HUES6 (cell line): ENCODE measurements around the gene KHDC3L.
"Not testable (repeated sequence)": the region's sequence is repeated elsewhere in the genome, so short reads cannot be mapped to it uniquely, and the experiment has no call there.

ENCODE experiments used
- H3K27ac ChIP-seq: 2 replicates; pipeline ENCODE4 v1.7.0; 2013; ENCODE audit warnings: low read depth, mild to moderate bottlenecking, low read length, inconsistent platforms
- H3K27me3 ChIP-seq: 2 replicates; pipeline ENCODE4 v1.6.1; 2013; ENCODE audit warnings: low read length; ENCODE audit not compliant: control insufficient read depth, insufficient read depth
- H3K36me3 ChIP-seq: 2 replicates; pipeline ENCODE4 v1.6.1; 2013; ENCODE audit warnings: low read length; ENCODE audit not compliant: control insufficient read depth, insufficient read depth
- H3K4me1 ChIP-seq: 2 replicates; pipeline ENCODE4 v1.6.1; 2013; ENCODE audit warnings: low read length; ENCODE audit not compliant: control insufficient read depth, insufficient read depth
- H3K4me3 ChIP-seq: 2 replicates; pipeline ENCODE4 v1.5.1; 2013; ENCODE audit warnings: low read depth, low read length
- H3K9ac ChIP-seq: one replicate; pipeline ENCODE4 v1.6.1; 2013; ENCODE audit warnings: mild to moderate bottlenecking, low read length
- H3K9me3 ChIP-seq: 2 replicates; pipeline ENCODE4 v1.6.1; 2013; ENCODE audit warnings: low read depth, low read length; ENCODE audit not compliant: control insufficient read depth, insufficient read depth

Gene KHDC3L

GRCh38 chr6:73392188-73392587 lies 29.7 kb downstream of the KHDC3L start:
- not testable (repeated sequence) for H3K9me3 ChIP-seq, H3K9ac ChIP-seq, H3K4me3 ChIP-seq, H3K36me3 ChIP-seq, H3K27ac ChIP-seq, H3K27me3 ChIP-seq, H3K4me1 ChIP-seq

GRCh38 chr6:73393278-73393677 lies 30.8 kb downstream of the KHDC3L start:
- Histone ChIP-seq H3K27ac (no peak overlapping the region), H3K9ac (no peak overlapping the region), H3K36me3 (no peaks in the 10 kb centered on the region), H3K4me3 (no peak overlapping the region), H3K27me3 (no peaks in the 10 kb centered on the region), H3K4me1 (peaks cover 3% of the 10 kb centered on the region; the same call in 1 of the 2 replicates), H3K9me3 (no peaks in the 10 kb centered on the region)

GRCh38 chr6:73394577-73395354 lies 32.3 kb downstream of the KHDC3L start, which contains the start of gene DDX43:
TSS of gene DDX43 (plus strand) at chr6:73394828. CDS start at chr6:73394906, 78 bp downstream.
- no peak within 1 kb of the TSS for H3K4me3 ChIP-seq
- no peaks in the 10 kb centered on the region for H3K36me3 ChIP-seq

GRCh38 chr6:73395875-73396274 lies 33.4 kb downstream of the KHDC3L start:
- no peaks in the 10 kb centered on the region for H3K27me3 ChIP-seq
- no peak overlapping the region for H3K9ac ChIP-seq
- H3K4me3 ChIP-seq, result no peak overlapping the region
- H3K36me3 ChIP-seq, result no peaks in the 10 kb centered on the region
- no peak overlapping the region for H3K27ac ChIP-seq
- no peaks in the 10 kb centered on the region for H3K9me3 ChIP-seq
- H3K4me1 ChIP-seq, result no peaks in the 10 kb centered on the region

More at GRCh38 chr6:73394577-73395354, 32.3 kb downstream of the KHDC3L start, which contains the start of gene DDX43:
- H3K9ac ChIP-seq, result no peak within 1 kb of the TSS
- no peaks in the 10 kb centered on the region for H3K4me1 ChIP-seq
- H3K9me3 ChIP-seq, result no peaks in the 10 kb centered on the region
- no peaks in the 10 kb centered on the region for H3K27me3 ChIP-seq
- H3K27ac ChIP-seq, result no peak within 1 kb of the TSS

GRCh38 chr6:73400656-73401055 lies 38.2 kb downstream of the KHDC3L start:
- H3K27ac ChIP-seq, result no peak overlapping the region

GRCh38 chr6:73409395-73409794 lies 46.9 kb downstream of the KHDC3L start:
- no peaks in the 10 kb centered on the region for H3K9me3 ChIP-seq
- H3K27ac ChIP-seq, result no peak overlapping the region
- no peaks in the 10 kb centered on the region for H3K36me3 ChIP-seq
- no peaks in the 10 kb centered on the region for H3K27me3 ChIP-seq
- no peaks in the 10 kb centered on the region for H3K4me1 ChIP-seq
- H3K9ac ChIP-seq, result no peak overlapping the region
- no peak overlapping the region for H3K4me3 ChIP-seq

More at GRCh38 chr6:73400656-73401055, 38.2 kb downstream of the KHDC3L start:
- no peaks in the 10 kb centered on the region for H3K27me3 ChIP-seq
- no peaks in the 10 kb centered on the region for H3K36me3 ChIP-seq
- no peak overlapping the region for H3K9ac ChIP-seq
- no peak overlapping the region for H3K4me3 ChIP-seq
- no peaks in the 10 kb centered on the region for H3K9me3 ChIP-seq
- no peaks in the 10 kb centered on the region for H3K4me1 ChIP-seq

GRCh38 chr6:73413102-73413501 lies 50.6 kb downstream of the KHDC3L start:
- Histone ChIP-seq H3K27ac (no peak overlapping the region), H3K9me3 (no peaks in the 10 kb centered on the region), H3K36me3 (no peaks in the 10 kb centered on the region), H3K27me3 (no peaks in the 10 kb centered on the region), H3K4me3 (no peak overlapping the region), H3K9ac (no peak overlapping the region), H3K4me1 (no peaks in the 10 kb centered on the region)
